Neural progenitor cell (in vitro differentiated cells): ENCODE measurements around the gene ETFA.

ENCODE experiments used
- EZH2 ChIP-seq: fragments of 200-600 bp; sonication (generic); IDR thresholded peaks from 2 replicates; pipeline ENCODE4 v1.6.1; 2017; ENCODE audit warnings: antibody characterized with exemption, mild to moderate bottlenecking, moderate library complexity
- EZH2phosphoT487 ChIP-seq: fragments of 200-600 bp; sonication (generic); IDR thresholded peaks from 2 replicates; pipeline ENCODE4 v1.6.1; 2017; ENCODE audit warnings: antibody characterized with exemption
- TF ChIP-seq, protein P1 (sequence below): fragments of 200-600 bp; sonication (generic); IDR thresholded peaks from 2 replicates; pipeline ENCODE4 v1.5.1; 2017; ENCODE audit warnings: antibody characterized with exemption, mild to moderate bottlenecking

DNA sequence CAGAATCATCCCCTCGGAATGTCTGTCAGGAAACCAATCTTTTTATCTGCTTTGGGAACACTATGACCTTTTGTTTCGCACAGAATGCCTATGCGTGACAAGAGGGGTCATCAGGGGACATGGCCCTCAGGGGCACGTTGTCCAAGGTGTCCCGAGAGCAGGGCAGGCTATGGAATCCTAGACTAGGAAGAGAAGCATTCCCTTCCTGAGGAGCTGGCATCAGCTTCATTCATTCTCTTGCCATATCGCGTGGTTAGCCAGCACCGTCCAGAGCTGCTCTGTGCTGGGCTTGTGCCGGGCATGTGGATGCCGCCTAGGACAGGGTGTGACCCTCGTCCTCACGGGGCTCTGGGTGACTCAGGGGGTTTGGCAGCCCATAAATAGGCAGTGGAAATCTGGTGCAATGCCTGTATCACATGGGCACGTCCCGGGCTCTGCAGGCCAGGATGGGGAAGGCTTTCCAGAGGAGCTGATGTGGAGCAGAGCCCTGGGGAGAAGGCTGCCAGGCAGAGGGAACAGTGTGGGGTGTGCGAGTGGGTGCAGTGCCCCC, 133.7 kb downstream of the ETFA start:
- TF ChIP-seq, protein P1, sequence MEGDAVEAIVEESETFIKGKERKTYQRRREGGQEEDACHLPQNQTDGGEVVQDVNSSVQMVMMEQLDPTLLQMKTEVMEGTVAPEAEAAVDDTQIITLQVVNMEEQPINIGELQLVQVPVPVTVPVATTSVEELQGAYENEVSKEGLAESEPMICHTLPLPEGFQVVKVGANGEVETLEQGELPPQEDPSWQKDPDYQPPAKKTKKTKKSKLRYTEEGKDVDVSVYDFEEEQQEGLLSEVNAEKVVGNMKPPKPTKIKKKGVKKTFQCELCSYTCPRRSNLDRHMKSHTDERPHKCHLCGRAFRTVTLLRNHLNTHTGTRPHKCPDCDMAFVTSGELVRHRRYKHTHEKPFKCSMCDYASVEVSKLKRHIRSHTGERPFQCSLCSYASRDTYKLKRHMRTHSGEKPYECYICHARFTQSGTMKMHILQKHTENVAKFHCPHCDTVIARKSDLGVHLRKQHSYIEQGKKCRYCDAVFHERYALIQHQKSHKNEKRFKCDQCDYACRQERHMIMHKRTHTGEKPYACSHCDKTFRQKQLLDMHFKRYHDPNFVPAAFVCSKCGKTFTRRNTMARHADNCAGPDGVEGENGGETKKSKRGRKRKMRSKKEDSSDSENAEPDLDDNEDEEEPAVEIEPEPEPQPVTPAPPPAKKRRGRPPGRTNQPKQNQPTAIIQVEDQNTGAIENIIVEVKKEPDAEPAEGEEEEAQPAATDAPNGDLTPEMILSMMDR, result no peak
- TF ChIP-seq EZH2 (no peak), EZH2phosphoT487 (no peak)
